ENCODE data around the gene GRSF1. TPM values are rescaled to one million over a fixed set of nuclear protein-coding genes. Genes with fewer than 3 reads are reported as not detected.
A peak's percentile ranks its signal among the peaks of the same experiment; 100 is the strongest.
"Not testable (repeated sequence)": the region's sequence is repeated elsewhere in the genome, so short reads cannot be mapped to it uniquely, and the experiment has no call there.

The GRSF1 gene
- total and polyA plus RNA-seq, 2 experiments from 2014 or later: 113 to 118 TPM

- no peaks in the 10 kb centered on the region for H4K20me1 ChIP-seq (ENCODE audit: insufficient read depth)
- no peaks in the 10 kb centered on the region for H3K9me3 ChIP-seq (ENCODE audit: low read depth)
- no peak for DNase-seq
- H3K4me2 ChIP-seq (ENCODE audit: unreplicated experiment): no peak overlapping the region
- no peaks in the 10 kb centered on the region for H3K27me3 ChIP-seq (replicated peaks; ENCODE audit: insufficient read depth)
- H3K4me1 ChIP-seq (ENCODE audit: insufficient read depth): no peaks in the 10 kb centered on the region
- H3F3A ChIP-seq (ENCODE audit: insufficient read depth): peaks cover 8% of the 10 kb centered on the region; the same call in 1 of the 2 replicates
- no peak overlapping the region for H2AFZ ChIP-seq
- TF ChIP-seq EZH2phosphoT487 (IDR thresholded peaks at IDR 0.05; ENCODE audit: insufficient read depth, low read depth) (no peak), EZH2 (IDR thresholded peaks at IDR 0.05; ENCODE audit: insufficient read depth, poor library complexity, severe bottlenecking) (no peak)
- no peaks in the 10 kb centered on the region for H3K36me3 ChIP-seq (ENCODE audit: low read depth)
- in situ Hi-C loops (cut with MboI): no loop called here
- H3K79me2 ChIP-seq (ENCODE audit: insufficient read depth): peaks cover 12% of the 10 kb centered on the region
- 94 to 97% methylated on average over 6 of the region's 6 CpGs for WGBS, 2 experiments (ENCODE audit: low coverage in 1 of 2, low lambda C conversion rate in 2 of 2, missing lambda C conversion rate in 2 of 2)
- H3K27ac ChIP-seq: no peak overlapping the region
- H3K9ac ChIP-seq: no peak overlapping the region
- no peaks in the 10 kb centered on the region for H3K9me2 ChIP-seq (ENCODE audit: insufficient read depth)
- H3K4me3 ChIP-seq: no peak overlapping the region
These were observed 3.2 kb upstream of the GRSF1 start for GRCh38 chr4:70842761-70843435.

- in situ Hi-C loops (cut with MboI): no loop called here
These were observed 2.3 kb upstream of the GRSF1 start for GRCh38 chr4:70841951-70842350.

GRCh38 chr4:70841211-70841610 is 1.5 kb upstream of the GRSF1 start:
- no peak for TF ChIP-seq EZH2phosphoT487 (IDR thresholded peaks at IDR 0.05; ENCODE audit: insufficient read depth, low read depth)
- TF ChIP-seq EZH2 (IDR thresholded peaks at IDR 0.05; ENCODE audit: insufficient read depth, poor library complexity, severe bottlenecking): no peak
- Histone ChIP-seq H3K9me3 (ENCODE audit: low read depth) (no peaks in the 10 kb centered on the region), H3K79me2 (ENCODE audit: insufficient read depth) (peaks cover 28% of the 10 kb centered on the region), H4K20me1 (ENCODE audit: insufficient read depth) (no peaks in the 10 kb centered on the region; the same call in 1 of the 2 replicates), H3K27ac (no peak overlapping the region), H3K4me3 (no peak overlapping the region), H3F3A (ENCODE audit: insufficient read depth) (peaks cover 8% of the 10 kb centered on the region; the same call in 1 of the 2 replicates), H3K9ac (no peak overlapping the region), H3K36me3 (ENCODE audit: low read depth) (no peaks in the 10 kb centered on the region), H3K4me1 (ENCODE audit: insufficient read depth) (peaks cover 13% of the 10 kb centered on the region), H3K27me3 (replicated peaks; ENCODE audit: insufficient read depth) (no peaks in the 10 kb centered on the region), H3K4me2 (ENCODE audit: unreplicated experiment) (no peak overlapping the region), H2AFZ (no peak overlapping the region), H3K9me2 (ENCODE audit: insufficient read depth) (no peaks in the 10 kb centered on the region)
- no peak for DNase-seq
- in situ Hi-C loops (cut with MboI): no loop called here

More at GRCh38 chr4:70841951-70842350, 2.3 kb upstream of the GRSF1 start:
- peaks cover 5% of the 10 kb centered on the region; the same call in 1 of the 2 replicates for H3K4me1 ChIP-seq (ENCODE audit: insufficient read depth)
- no peak overlapping the region for H3K27ac ChIP-seq
- no peak overlapping the region for H2AFZ ChIP-seq
- H3K9me3 ChIP-seq (ENCODE audit: low read depth): no peaks in the 10 kb centered on the region
- H4K20me1 ChIP-seq (ENCODE audit: insufficient read depth): no peaks in the 10 kb centered on the region
- no peak for DNase-seq
- H3K4me2 ChIP-seq (ENCODE audit: unreplicated experiment): no peak overlapping the region
- H3K79me2 ChIP-seq (ENCODE audit: insufficient read depth): peaks cover 21% of the 10 kb centered on the region
- no peak overlapping the region for H3K4me3 ChIP-seq
- no peak overlapping the region for H3K9ac ChIP-seq
- WGBS, 2 experiments (ENCODE audit: low coverage in 1 of 2, low lambda C conversion rate in 2 of 2, missing lambda C conversion rate in 2 of 2): 91 to 100% methylated on average over 1 of the region's 1 CpG
- H3K9me2 ChIP-seq (ENCODE audit: insufficient read depth): no peaks in the 10 kb centered on the region
- H3K27me3 ChIP-seq (replicated peaks; ENCODE audit: insufficient read depth): no peaks in the 10 kb centered on the region
- peaks cover 8% of the 10 kb centered on the region; the same call in 1 of the 2 replicates for H3F3A ChIP-seq (ENCODE audit: insufficient read depth)
- no peak for TF ChIP-seq EZH2phosphoT487 (IDR thresholded peaks at IDR 0.05; ENCODE audit: insufficient read depth, low read depth)
- H3K36me3 ChIP-seq (ENCODE audit: low read depth): no peaks in the 10 kb centered on the region

- H3K27me3 ChIP-seq (replicated peaks; ENCODE audit: insufficient read depth); H2AFZ ChIP-seq; DNase-seq; in situ Hi-C loops (cut with MboI); H3K9me2 ChIP-seq (ENCODE audit: insufficient read depth); H3F3A ChIP-seq (ENCODE audit: insufficient read depth); H3K4me3 ChIP-seq; H3K9ac ChIP-seq; H3K36me3 ChIP-seq (ENCODE audit: low read depth); H3K4me2 ChIP-seq (ENCODE audit: unreplicated experiment); H3K9me3 ChIP-seq (ENCODE audit: low read depth); H4K20me1 ChIP-seq (ENCODE audit: insufficient read depth); H3K27ac ChIP-seq: not testable (repeated sequence)
- 93 to 94% methylated on average over 15 to 16 of the region's 16 CpGs for WGBS, 2 experiments (ENCODE audit: low coverage in 1 of 2, low lambda C conversion rate in 2 of 2, missing lambda C conversion rate in 2 of 2)
- H3K4me1 ChIP-seq (ENCODE audit: insufficient read depth): peaks cover 14% of the 10 kb centered on the region
- peaks cover 34% of the 10 kb centered on the region for H3K79me2 ChIP-seq (ENCODE audit: insufficient read depth)
These were observed 941 bp upstream of the GRSF1 start for GRCh38 chr4:70840631-70841030.

GRCh38 chr4:70840137-70840536 is 447 bp upstream of the GRSF1 start:
- H3K36me3 ChIP-seq (ENCODE audit: low read depth); in situ Hi-C loops (cut with MboI); H3K4me3 ChIP-seq; H3K27me3 ChIP-seq (replicated peaks; ENCODE audit: insufficient read depth); H2AFZ ChIP-seq; H3F3A ChIP-seq (ENCODE audit: insufficient read depth); H4K20me1 ChIP-seq (ENCODE audit: insufficient read depth); H3K27ac ChIP-seq; H3K9me2 ChIP-seq (ENCODE audit: insufficient read depth); H3K9ac ChIP-seq; H3K4me2 ChIP-seq (ENCODE audit: unreplicated experiment); H3K9me3 ChIP-seq (ENCODE audit: low read depth): not testable (repeated sequence)
- H3K79me2 ChIP-seq (ENCODE audit: insufficient read depth): peaks cover 39% of the 10 kb centered on the region
- DNase-seq: peak; percentile 39
- H3K4me1 ChIP-seq (ENCODE audit: insufficient read depth): peaks cover 14% of the 10 kb centered on the region
- 57 to 85% methylated on average over 13 to 18 of the region's 20 CpGs for WGBS, 2 experiments (ENCODE audit: low coverage in 1 of 2, low lambda C conversion rate in 2 of 2, missing lambda C conversion rate in 2 of 2)
